HEK293 (cell line): ENCODE measurements around the gene KIF21A.

Source experiments
- CTCF ChIA-PET: fragments of 350-600 bp; formaldehyde crosslinking; extraction: SDS; loops from one replicate; lab custom pipeline; 2021; ENCODE audit warnings: antibody characterized with exemption; lab: Yijun Ruan, JAX
- POLR2A ChIA-PET: fragments of 300-600 bp; formaldehyde crosslinking; extraction: SDS; loops from one replicate; lab custom pipeline; 2020; ENCODE audit warnings: antibody characterized with exemption, inconsistent platforms; lab: Yijun Ruan, JAX
- H3K27ac ChIP-seq: fragments of 200-500 bp; sonication (Bioruptor generic); 2 replicates; pipeline ENCODE4 v1.5.1; 2014; ENCODE audit warnings: low read depth, low read length, control low read depth, inconsistent platforms; ENCODE audit errors: extremely low read depth
- H3K36me3 ChIP-seq, 2 experiments: fragments of 200-500 bp in 1 of 2; sonication (Bioruptor generic) in 1 of 2; 1 replicate in 1 of 2; 2 replicates in 1 of 2; pipeline ENCODE4 v1.5.1; 2014 to 2017; ENCODE audit warnings: inconsistent platforms in 2 of 2, low read length in 2 of 2; ENCODE audit not compliant: control insufficient read depth in 2 of 2, insufficient read depth in 1 of 2
- H3K4me1 ChIP-seq: fragments of 200-500 bp; sonication (Bioruptor generic); 2 replicates; pipeline ENCODE4 v1.5.1; 2014; ENCODE audit warnings: mild to moderate bottlenecking, low read length, inconsistent platforms; ENCODE audit not compliant: control insufficient read depth, insufficient read depth
- H3K4me3 ChIP-seq: 2 replicates; pipeline ENCODE4 v1.5.1; 2011; ENCODE audit warnings: low read depth, mild to moderate bottlenecking, control low read depth, low read length, moderate library complexity
- H3K9me3 ChIP-seq: fragments of 200-500 bp; sonication (Bioruptor generic); 2 replicates; pipeline ENCODE4 v1.5.1; 2014; ENCODE audit warnings: low read depth, low read length, inconsistent platforms; ENCODE audit not compliant: control insufficient read depth, insufficient read depth
- FEZF1 ChIP-seq: fragments of 450-650 bp; formaldehyde crosslinking; IDR thresholded peaks from 2 replicates; pipeline ENCODE4 v1.5.1; 2016; ENCODE audit warnings: missing biosample characterization, missing genetic modification characterization
- GLIS1 ChIP-seq: fragments of 450-650 bp; formaldehyde crosslinking; IDR thresholded peaks from 2 replicates; pipeline ENCODE4 v1.5.1; 2016; ENCODE audit warnings: missing biosample characterization, missing genetic modification characterization
- KLF8 ChIP-seq: fragments of 450-650 bp; formaldehyde crosslinking; IDR thresholded peaks from 2 replicates; pipeline ENCODE4 v1.5.1; 2016; ENCODE audit warnings: missing biosample characterization, missing genetic modification characterization
- MYNN ChIP-seq: fragments of 450-650 bp; formaldehyde crosslinking; IDR thresholded peaks from 2 replicates; pipeline ENCODE4 v1.5.1; 2016; ENCODE audit warnings: missing biosample characterization, missing genetic modification characterization, borderline replicate concordance
- REPIN1 ChIP-seq: fragments of 450-650 bp; formaldehyde crosslinking; IDR thresholded peaks from 2 replicates; pipeline ENCODE4 v1.5.1; 2017; ENCODE audit warnings: missing biosample characterization, missing genetic modification characterization, low read depth
- ZFHX2 ChIP-seq: fragments of 450-650 bp; formaldehyde crosslinking; conservative IDR thresholded peaks from 2 replicates; pipeline ENCODE4 v1.5.1; 2016; ENCODE audit warnings: missing biosample characterization, missing genetic modification characterization
- ZFP3 ChIP-seq: fragments of 450-650 bp; formaldehyde crosslinking; IDR thresholded peaks from 2 replicates; pipeline ENCODE4 v1.5.1; 2016; ENCODE audit warnings: low read depth, missing biosample characterization, missing genetic modification characterization
- ZNF138 ChIP-seq: fragments of 450-650 bp; formaldehyde crosslinking; IDR thresholded peaks from 2 replicates; pipeline ENCODE4 v1.5.1; 2016; ENCODE audit warnings: missing biosample characterization, missing genetic modification characterization, borderline replicate concordance
- ZNF184 ChIP-seq: fragments of 450-650 bp; IDR thresholded peaks from 2 replicates; pipeline ENCODE4 v1.5.1; 2018; ENCODE audit warnings: missing biosample characterization, mild to moderate bottlenecking, missing genetic modification characterization
- ZNF19 ChIP-seq: fragments of 450-650 bp; formaldehyde crosslinking; IDR thresholded peaks from 2 replicates; pipeline ENCODE4; 2016; ENCODE audit warnings: missing biosample characterization, missing genetic modification characterization, low read depth
- ZNF202 ChIP-seq: fragments of 450-650 bp; formaldehyde crosslinking; IDR thresholded peaks from 2 replicates; pipeline ENCODE4 v1.5.1; 2016; ENCODE audit warnings: missing biosample characterization, missing genetic modification characterization, borderline replicate concordance
- ZNF302 ChIP-seq: fragments of 450-650 bp; formaldehyde crosslinking; IDR thresholded peaks from 2 replicates; pipeline ENCODE4 v1.5.1; 2016; ENCODE audit warnings: missing biosample characterization, missing genetic modification characterization, low read depth
- ZNF350 ChIP-seq: fragments of 450-650 bp; formaldehyde crosslinking; IDR thresholded peaks from 2 replicates; pipeline ENCODE4 v1.5.0; 2017; ENCODE audit warnings: missing biosample characterization, mild to moderate bottlenecking, missing genetic modification characterization
- ZNF48 ChIP-seq: fragments of 450-650 bp; formaldehyde crosslinking; IDR thresholded peaks from 2 replicates; pipeline ENCODE4 v1.5.1; 2016; ENCODE audit warnings: missing biosample characterization, missing genetic modification characterization
- ZNF558 ChIP-seq: fragments of 450-650 bp; formaldehyde crosslinking; IDR thresholded peaks from 2 replicates; pipeline ENCODE4 v1.5.1; 2016; ENCODE audit warnings: missing biosample characterization, missing genetic modification characterization
- ZNF658 ChIP-seq: fragments of 450-650 bp; formaldehyde crosslinking; IDR thresholded peaks from 2 replicates; pipeline ENCODE4; 2016; ENCODE audit warnings: missing biosample characterization, missing genetic modification characterization
- ZNF701 ChIP-seq: fragments of 450-650 bp; formaldehyde crosslinking; IDR thresholded peaks from 2 replicates; pipeline ENCODE4 v1.5.1; 2016; ENCODE audit warnings: missing biosample characterization, missing genetic modification characterization
- ZNF747 ChIP-seq: fragments of 450-650 bp; formaldehyde crosslinking; IDR thresholded peaks from 2 replicates; pipeline ENCODE4 v1.5.1; 2016; ENCODE audit warnings: missing biosample characterization, missing genetic modification characterization
- ZNF76 ChIP-seq: fragments of 450-650 bp; formaldehyde crosslinking; IDR thresholded peaks from 2 replicates; pipeline ENCODE4; 2016; ENCODE audit warnings: low read depth, missing biosample characterization, missing genetic modification characterization, borderline replicate concordance
- ZXDB ChIP-seq: fragments of 450-650 bp; formaldehyde crosslinking; IDR thresholded peaks from 2 replicates; pipeline ENCODE4 v1.5.1; 2016; ENCODE audit warnings: missing biosample characterization, missing genetic modification characterization
- TF ChIP-seq, protein P1 (sequence below): fragments of 450-650 bp; formaldehyde crosslinking; conservative IDR thresholded peaks from 2 replicates; pipeline ENCODE4 v1.5.1; 2016; ENCODE audit warnings: low read depth, missing biosample characterization, missing genetic modification characterization
- TF ChIP-seq, protein P2 (sequence below): fragments of 450-650 bp; formaldehyde crosslinking; IDR thresholded peaks from 2 replicates; pipeline ENCODE4 v1.5.1; 2017; ENCODE audit warnings: missing biosample characterization, missing genetic modification characterization

Gene KIF21A

GRCh38 chr12:39272871-39273655, 169.9 kb downstream of the KIF21A start (continued):
- TF ChIP-seq, protein P1, sequence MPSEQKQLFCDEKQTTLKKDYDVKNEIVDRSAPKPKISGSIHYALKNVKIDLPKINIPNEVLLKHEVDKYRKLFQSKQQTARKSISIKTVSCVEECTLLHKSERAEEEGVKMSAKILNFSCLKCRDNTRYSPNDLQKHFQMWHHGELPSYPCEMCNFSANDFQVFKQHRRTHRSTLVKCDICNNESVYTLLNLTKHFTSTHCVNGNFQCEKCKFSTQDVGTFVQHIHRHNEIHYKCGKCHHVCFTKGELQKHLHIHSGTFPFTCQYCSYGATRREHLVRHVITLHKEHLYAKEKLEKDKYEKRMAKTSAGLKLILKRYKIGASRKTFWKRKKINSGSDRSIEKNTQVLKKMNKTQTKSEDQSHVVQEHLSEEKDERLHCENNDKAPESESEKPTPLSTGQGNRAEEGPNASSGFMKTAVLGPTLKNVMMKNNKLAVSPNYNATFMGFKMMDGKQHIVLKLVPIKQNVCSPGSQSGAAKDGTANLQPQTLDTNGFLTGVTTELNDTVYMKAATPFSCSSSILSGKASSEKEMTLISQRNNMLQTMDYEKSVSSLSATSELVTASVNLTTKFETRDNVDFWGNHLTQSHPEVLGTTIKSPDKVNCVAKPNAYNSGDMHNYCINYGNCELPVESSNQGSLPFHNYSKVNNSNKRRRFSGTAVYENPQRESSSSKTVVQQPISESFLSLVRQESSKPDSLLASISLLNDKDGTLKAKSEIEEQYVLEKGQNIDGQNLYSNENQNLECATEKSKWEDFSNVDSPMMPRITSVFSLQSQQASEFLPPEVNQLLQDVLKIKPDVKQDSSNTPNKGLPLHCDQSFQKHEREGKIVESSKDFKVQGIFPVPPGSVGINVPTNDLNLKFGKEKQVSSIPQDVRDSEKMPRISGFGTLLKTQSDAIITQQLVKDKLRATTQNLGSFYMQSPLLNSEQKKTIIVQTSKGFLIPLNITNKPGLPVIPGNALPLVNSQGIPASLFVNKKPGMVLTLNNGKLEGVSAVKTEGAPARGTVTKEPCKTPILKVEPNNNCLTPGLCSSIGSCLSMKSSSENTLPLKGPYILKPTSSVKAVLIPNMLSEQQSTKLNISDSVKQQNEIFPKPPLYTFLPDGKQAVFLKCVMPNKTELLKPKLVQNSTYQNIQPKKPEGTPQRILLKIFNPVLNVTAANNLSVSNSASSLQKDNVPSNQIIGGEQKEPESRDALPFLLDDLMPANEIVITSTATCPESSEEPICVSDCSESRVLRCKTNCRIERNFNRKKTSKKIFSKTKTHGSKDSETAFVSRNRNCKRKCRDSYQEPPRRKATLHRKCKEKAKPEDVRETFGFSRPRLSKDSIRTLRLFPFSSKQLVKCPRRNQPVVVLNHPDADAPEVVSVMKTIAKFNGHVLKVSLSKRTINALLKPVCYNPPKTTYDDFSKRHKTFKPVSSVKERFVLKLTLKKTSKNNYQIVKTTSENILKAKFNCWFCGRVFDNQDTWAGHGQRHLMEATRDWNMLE (tag by site-specific recombination), result no peak
- TF ChIP-seq ZNF184 (tag by site-specific recombination), result no peak
- TF ChIP-seq REPIN1 (tag by site-specific recombination), result no peak
- TF ChIP-seq FEZF1 (tag by site-specific recombination), result no peak
- TF ChIP-seq ZNF48 (tag by site-specific recombination), result no peak
- peak; percentile 54; the same call in 1 of the 2 replicates for TF ChIP-seq ZFHX2 (tag by site-specific recombination)
- no peak for TF ChIP-seq ZNF302 (tag by site-specific recombination)

GRCh38 chr12:39269492-39269891, 173.4 kb downstream of the KIF21A start:
- Histone ChIP-seq H3K4me3 (no peak overlapping the region), H3K4me1 (no peaks in the 10 kb centered on the region), H3K27ac (no peak overlapping the region), H3K36me3 (no peaks in the 10 kb centered on the region), H3K9me3 (no peaks in the 10 kb centered on the region)
- TF ChIP-seq ZNF76 (tag by site-specific recombination) (no peak), ZXDB (tag by site-specific recombination) (no peak), MYNN (tag by site-specific recombination) (no peak), ZNF658 (tag by site-specific recombination) (no peak), GLIS1 (tag by site-specific recombination) (no peak), KLF8 (tag by site-specific recombination) (no peak), ZNF701 (no peak)
- TF ChIP-seq, protein P2, sequence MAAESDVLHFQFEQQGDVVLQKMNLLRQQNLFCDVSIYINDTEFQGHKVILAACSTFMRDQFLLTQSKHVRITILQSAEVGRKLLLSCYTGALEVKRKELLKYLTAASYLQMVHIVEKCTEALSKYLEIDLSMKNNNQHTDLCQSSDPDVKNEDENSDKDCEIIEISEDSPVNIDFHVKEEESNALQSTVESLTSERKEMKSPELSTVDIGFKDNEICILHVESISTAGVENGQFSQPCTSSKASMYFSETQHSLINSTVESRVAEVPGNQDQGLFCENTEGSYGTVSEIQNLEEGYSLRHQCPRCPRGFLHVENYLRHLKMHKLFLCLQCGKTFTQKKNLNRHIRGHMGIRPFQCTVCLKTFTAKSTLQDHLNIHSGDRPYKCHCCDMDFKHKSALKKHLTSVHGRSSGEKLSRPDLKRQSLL (tag by site-specific recombination), result no peak
- CTCF ChIA-PET, result interaction anchor here (0.6 kb wide), 1 partner anchor 123 kb away, joined by 3 read pairs; no protein-coding TSS in a partner anchor
- POLR2A ChIA-PET, result no interaction called here

DNA sequence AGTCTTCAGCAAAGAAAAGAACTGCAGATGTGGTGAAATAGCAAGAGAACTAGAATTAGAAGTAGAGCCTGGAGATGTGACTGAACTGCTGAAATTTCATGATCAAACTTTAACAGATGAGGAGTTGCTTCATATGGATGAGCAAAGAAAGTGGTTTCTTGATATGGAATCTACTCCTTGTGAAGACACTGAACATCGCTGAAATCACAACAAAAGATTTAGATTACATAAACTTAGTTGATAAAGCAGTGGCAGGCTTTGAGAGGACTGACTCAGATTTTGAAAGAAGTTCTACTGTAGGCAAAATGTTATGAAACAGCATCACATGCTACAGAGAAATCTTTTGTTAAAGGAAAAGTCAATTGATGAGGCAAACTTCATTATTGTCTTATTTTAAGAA, 175.0 kb downstream of the KIF21A start:
- Histone ChIP-seq H3K36me3 (no peaks in the 10 kb centered on the region), H3K4me3 (no peak overlapping the region), H3K9me3 (no peaks in the 10 kb centered on the region), H3K27ac (no peak overlapping the region), H3K4me1 (no peaks in the 10 kb centered on the region)
- ChIA-PET POLR2A (no interaction called here), CTCF (no interaction called here)
- TF ChIP-seq ZNF48 (tag by site-specific recombination) (no peak), ZNF138 (tag by site-specific recombination) (no peak), ZNF350 (tag by site-specific recombination) (no peak), ZNF747 (no peak), ZNF19 (tag by site-specific recombination) (no peak), ZNF558 (tag by site-specific recombination) (no peak), ZNF202 (tag by site-specific recombination) (no peak), ZFP3 (no peak)
